Measurements from ENCODE around the gene NF2. TPM values are rescaled to one million over a fixed set of nuclear protein-coding genes. Genes with fewer than 3 reads are reported as not detected.

Gene NF2
- total and polyA plus RNA-seq, 2 of the 8 experiments (the other 6 are each of a cell fraction or from before 2014, with no cell fraction given), result 17.6 to 53.6 TPM

- H3K4me3 ChIP-seq (ENCODE audit: extremely low read depth in 1 of 4, insufficient read depth in 2 of 4, low read depth in 3 of 4, low read length in 4 of 4), result no peak overlapping the region
Observed at GRCh38 chr22:29650370-29650769, 46.9 kb downstream of the NF2 start.

More at GRCh38 chr22:29650370-29650769, 46.9 kb downstream of the NF2 start:
- Histone ChIP-seq H2BK15ac (ENCODE audit: low read length) (no peak overlapping the region), H2BK20ac (ENCODE audit: low read length) (no peak overlapping the region), H3K27me3 (replicated peaks in 1 of 4; ENCODE audit: control insufficient read depth in 3 of 4, extremely low read depth in 1 of 4, insufficient read depth in 3 of 4, low read length in 3 of 4) (no peaks in the 10 kb centered on the region), H4K20me1 (replicated peaks in 1 of 2; ENCODE audit: control insufficient read depth in 1 of 2, insufficient read depth in 2 of 2, low read length in 2 of 2) (no peaks in the 10 kb centered on the region), H3K4ac (replicated peaks; ENCODE audit: insufficient read length, low read depth, low read length) (no peak overlapping the region), H2AK5ac (ENCODE audit: low read depth, low read length) (no peak overlapping the region), H3K4me2 (ENCODE audit: insufficient read depth in 1 of 2, low read depth in 2 of 2, low read length in 2 of 2) (no peak overlapping the region), H4K91ac (replicated peaks; ENCODE audit: insufficient read length, low read length) (no peak overlapping the region), H3K36me3 (ENCODE audit: control insufficient read depth in 2 of 4, insufficient read depth in 4 of 4, low read length in 3 of 4) (peaks cover 0 to 5% (median 0%) of the 10 kb centered on the region in 4 experiments; a peak in 2 of 8 replicates), H3K56ac (replicated peaks; ENCODE audit: insufficient read length, low read depth, low read length) (no peak overlapping the region), H2BK120ac (replicated peaks; ENCODE audit: low read depth, low read length) (no peak overlapping the region), H3K18ac (ENCODE audit: extremely low read depth, low read length) (no peak overlapping the region), H3K23ac (ENCODE audit: insufficient read length) (no peak overlapping the region), H4K5ac (ENCODE audit: insufficient read length, low read depth, low read length) (no peak overlapping the region), H4K8ac (ENCODE audit: extremely low read depth, insufficient read depth, low read length) (no peak overlapping the region), H3K4me1 (replicated peaks in 1 of 4; ENCODE audit: control insufficient read depth in 3 of 4, insufficient read depth in 4 of 4, low read length in 3 of 4) (peaks cover 0 to 5% (median 3%) of the 10 kb centered on the region in 4 experiments; a peak in 5 of 7 replicates), H3K9ac (replicated peaks in 1 of 4; ENCODE audit: extremely low read depth in 1 of 4, low read depth in 3 of 4, low read length in 3 of 4) (no peak overlapping the region), H3K79me1 (ENCODE audit: low read depth, low read length) (no peaks in the 10 kb centered on the region), H3K9me3 (ENCODE audit: insufficient read depth in 2 of 2, low read depth in 1 of 2, low read length in 1 of 2) (no peaks in the 10 kb centered on the region), H3K23me2 (ENCODE audit: low read depth, low read length) (peaks cover 2% of the 10 kb centered on the region; the same call in 1 of the 2 replicates), H3K79me2 (ENCODE audit: control insufficient read depth in 1 of 2, insufficient read depth in 2 of 2, low read length in 2 of 2) (no peaks in the 10 kb centered on the region), H2BK5ac (ENCODE audit: low read depth, low read length) (no peak overlapping the region), H2BK12ac (ENCODE audit: low read depth, low read length) (no peak overlapping the region), H3K14ac (ENCODE audit: insufficient read length) (no peak overlapping the region), H3K27ac (ENCODE audit: low read depth, low read length) (no peak overlapping the region), H2AFZ (ENCODE audit: low read length) (no peak overlapping the region)
- DNase-seq (ENCODE audit: low read depth in 1 of 2, low spot score in 2 of 2) (no peak), FAIRE-seq (no peak)
- ChIA-PET CTCF (ENCODE audit: partially characterized antibody) (no interaction called here), POLR2A (ENCODE audit: partially characterized antibody) (no interaction called here)
- 88% methylated on average over 5 of the region's 5 CpGs; no CpG with 5 or more reads in 1 of the 2 experiments for WGBS, 2 experiments (ENCODE audit: extremely low coverage in 1 of 2, insufficient coverage in 1 of 2, insufficient read length in 1 of 2, insufficient replicate concordance in 2 of 2, low coverage in 1 of 2, low lambda C conversion rate in 2 of 2, missing lambda C conversion rate in 1 of 2)
- TF ChIP-seq TAF1 (IDR thresholded peaks at IDR 0.05; ENCODE audit: low read depth, low read length), result no peak
- no peak for TF ChIP-seq CHD1 (IDR thresholded peaks at IDR 0.05; ENCODE audit: low read depth, low read length)
- TF ChIP-seq EZH2 (IDR thresholded peaks at IDR 0.05; ENCODE audit: low read depth, low read length, severe bottlenecking), result no peak
- TF ChIP-seq TEAD4 (IDR thresholded peaks at IDR 0.05; ENCODE audit: low read depth, low read length), result no peak
- TF ChIP-seq HDAC6 (IDR thresholded peaks at IDR 0.05; ENCODE audit: low read depth, low read length), result no peak
- TF ChIP-seq ATF3 (IDR thresholded peaks at IDR 0.05; ENCODE audit: insufficient read depth, low read depth, low read length), result no peak
- TF ChIP-seq ATF2 (IDR thresholded peaks at IDR 0.05; ENCODE audit: low read length), result no peak
- no peak for TF ChIP-seq CREB1 (IDR thresholded peaks at IDR 0.05)
